ENCODE data around the gene POFUT2.

POFUT2 gene

GRCh38 chr21:45284456-45284741, 3.3 kb downstream of the POFUT2 start:
- TF ChIP-seq CSDC2 (CRISPR knock-in tag; IDR thresholded peaks at IDR 0.05) (no peak), ZC3H10 (CRISPR knock-in tag; IDR thresholded peaks at IDR 0.05) (no peak), POU6F1 (CRISPR knock-in tag; IDR thresholded peaks at IDR 0.05; ENCODE audit: borderline replicate concordance, low read depth) (no peak)
- no peak for ATAC-seq

- no peak for ATAC-seq
- TF ChIP-seq ARNTL (CRISPR knock-in tag; IDR thresholded peaks at IDR 0.05; ENCODE audit: borderline replicate concordance, low read depth): no peak
- TF ChIP-seq POU6F1 (CRISPR knock-in tag; IDR thresholded peaks at IDR 0.05; ENCODE audit: borderline replicate concordance, low read depth): no peak
- TF ChIP-seq ZFP30 (CRISPR knock-in tag; IDR thresholded peaks at IDR 0.05): no peak
- TF ChIP-seq BACH2 (CRISPR knock-in tag; IDR thresholded peaks at IDR 0.05; ENCODE audit: borderline replicate concordance): no peak
Observed at GRCh38 chr21:45283611-45284455, 3.9 kb downstream of the POFUT2 start.

- no peak for ATAC-seq
- TF ChIP-seq TSHZ2 (CRISPR knock-in tag; IDR thresholded peaks at IDR 0.05) (no peak), TOX (CRISPR knock-in tag; IDR thresholded peaks at IDR 0.05; ENCODE audit: borderline replicate concordance) (no peak), TCF4 (CRISPR knock-in tag; IDR thresholded peaks at IDR 0.05; ENCODE audit: borderline replicate concordance) (no peak), BACH2 (CRISPR knock-in tag; IDR thresholded peaks at IDR 0.05; ENCODE audit: borderline replicate concordance) (no peak), POU6F1 (CRISPR knock-in tag; IDR thresholded peaks at IDR 0.05; ENCODE audit: borderline replicate concordance, low read depth) (no peak), CSRNP3 (CRISPR knock-in tag; IDR thresholded peaks at IDR 0.05) (no peak), ARNTL (CRISPR knock-in tag; IDR thresholded peaks at IDR 0.05; ENCODE audit: borderline replicate concordance, low read depth) (no peak), ZC3H10 (CRISPR knock-in tag; IDR thresholded peaks at IDR 0.05) (no peak), ZNF565 (CRISPR knock-in tag; conservative IDR thresholded peaks at IDR 0.05; ENCODE audit: low read depth) (no peak), SNAI2 (CRISPR knock-in tag; IDR thresholded peaks at IDR 0.05) (no peak), GLIS3 (CRISPR knock-in tag; IDR thresholded peaks at IDR 0.05) (no peak)
Observed at GRCh38 chr21:45283035-45283610, 4.6 kb downstream of the POFUT2 start.

- no peak for ATAC-seq
- TF ChIP-seq ZFP30 (CRISPR knock-in tag; IDR thresholded peaks at IDR 0.05): no peak
- no peak for TF ChIP-seq GLIS3 (CRISPR knock-in tag; IDR thresholded peaks at IDR 0.05)
- no peak for TF ChIP-seq ZFP3 (CRISPR knock-in tag; IDR thresholded peaks at IDR 0.05)
- no peak for TF ChIP-seq ZNF8 (CRISPR knock-in tag; IDR thresholded peaks at IDR 0.05)
- TF ChIP-seq OSR1 (CRISPR knock-in tag; IDR thresholded peaks at IDR 0.05): no peak
- no peak for TF ChIP-seq ZNF565 (CRISPR knock-in tag; conservative IDR thresholded peaks at IDR 0.05; ENCODE audit: low read depth)
- TF ChIP-seq CSRNP3 (CRISPR knock-in tag; IDR thresholded peaks at IDR 0.05): no peak
- TF ChIP-seq SNAI2 (CRISPR knock-in tag; IDR thresholded peaks at IDR 0.05): no peak
- TF ChIP-seq POU6F1 (CRISPR knock-in tag; IDR thresholded peaks at IDR 0.05; ENCODE audit: borderline replicate concordance, low read depth): no peak
- TF ChIP-seq ISL1 (CRISPR knock-in tag; IDR thresholded peaks at IDR 0.05): no peak
- TF ChIP-seq RARB (CRISPR knock-in tag; IDR thresholded peaks at IDR 0.05): no peak
- TF ChIP-seq ESRRG (CRISPR knock-in tag; IDR thresholded peaks at IDR 0.05): no peak
Observed at GRCh38 chr21:45282283-45283034, 5.2 kb downstream of the POFUT2 start.
